Neural progenitor cell (in vitro differentiated cells): ENCODE results near the gene PHACTR2. TPM values are rescaled to one million over a fixed set of nuclear protein-coding genes. Genes with fewer than 3 reads are reported as not detected.
"Not testable (repeated sequence)": the region's sequence is repeated elsewhere in the genome, so short reads cannot be mapped to it uniquely, and the experiment has no call there.

Experiments used
- DNase-seq: peaks from one replicate; pipeline ENCODE4 v3.0.0-alpha.2; 2016; ENCODE audit warnings: low spot score
- H2AFZ ChIP-seq: fragments of 200-600 bp; sonication (generic); replicated peaks from 2 replicates; pipeline ENCODE4 v1.6.1; 2016; ENCODE audit warnings: antibody characterized with exemption
- H3F3A ChIP-seq: fragments of 200-600 bp; sonication (generic); 2 replicates; pipeline ENCODE4 v1.6.1; 2016; ENCODE audit warnings: antibody characterized with exemption, low read depth
- H3K27ac ChIP-seq: fragments of 200-600 bp; sonication (generic); 2 replicates; pipeline ENCODE4 v1.5.1; 2016; ENCODE audit warnings: mild to moderate bottlenecking
- H3K27me3 ChIP-seq: fragments of 200-600 bp; sonication (generic); 2 replicates; pipeline ENCODE4 v1.6.1; 2016; ENCODE audit warnings: mild to moderate bottlenecking, moderate library complexity
- H3K36me3 ChIP-seq: fragments of 200-600 bp; sonication (generic); 2 replicates; pipeline ENCODE4 v1.5.1; 2016
- H3K4me1 ChIP-seq: fragments of 200-600 bp; sonication (generic); 2 replicates; pipeline ENCODE4 v1.6.1; 2016; ENCODE audit warnings: mixed run types
- H3K4me2 ChIP-seq: fragments of 200-600 bp; sonication (generic); 2 replicates; pipeline ENCODE4 v1.6.1; 2016
- H3K4me3 ChIP-seq: fragments of 200-600 bp; sonication (generic); 2 replicates; pipeline ENCODE4 v1.5.1; 2016
- H3K79me2 ChIP-seq: fragments of 200-600 bp; sonication (generic); 2 replicates; pipeline ENCODE4 v1.6.1; 2016; ENCODE audit warnings: low read depth
- H3K9ac ChIP-seq: fragments of 200-600 bp; sonication (generic); 2 replicates; pipeline ENCODE4 v1.6.1; 2016
- H3K9me3 ChIP-seq: fragments of 200-600 bp; sonication (generic); 2 replicates; pipeline ENCODE4 v1.5.1; 2016; ENCODE audit warnings: low read depth
- H4K20me1 ChIP-seq: fragments of 200-600 bp; sonication (generic); 2 replicates; pipeline ENCODE4 v1.6.1; 2016; ENCODE audit warnings: low read depth
- H3K27ac Mint-ChIP-seq: 3 replicates; pipeline ENCODE4 v1.8.0; 2021; ENCODE audit warnings: mixed read lengths
- H3K27me3 Mint-ChIP-seq: 2 replicates; pipeline ENCODE4 v1.8.0; 2022; ENCODE audit warnings: low read depth, mild to moderate bottlenecking, inconsistent platforms, moderate library complexity, mixed read lengths; ENCODE audit not compliant: insufficient read depth
- H3K36me3 Mint-ChIP-seq: 3 replicates; pipeline ENCODE4 v1.8.0; 2021; ENCODE audit warnings: mixed read lengths
- H3K4me1 Mint-ChIP-seq: 3 replicates; pipeline ENCODE4 v1.8.0; 2021; ENCODE audit warnings: mixed read lengths
- H3K4me3 Mint-ChIP-seq: 3 replicates; pipeline ENCODE4 v1.8.0; 2021; ENCODE audit warnings: mild to moderate bottlenecking, moderate library complexity, mixed read lengths
- H3K9me3 Mint-ChIP-seq: 3 replicates; pipeline ENCODE4 v1.8.0; 2020; ENCODE audit warnings: mixed read lengths
- CTCF ChIP-seq: fragments of 200-600 bp; sonication (generic); IDR thresholded peaks from 2 replicates; pipeline ENCODE4 v1.5.1; 2017; ENCODE audit warnings: antibody characterized with exemption, mild to moderate bottlenecking
- EZH2 ChIP-seq: fragments of 200-600 bp; sonication (generic); IDR thresholded peaks from 2 replicates; pipeline ENCODE4 v1.6.1; 2017; ENCODE audit warnings: antibody characterized with exemption, mild to moderate bottlenecking, moderate library complexity
- EZH2phosphoT487 ChIP-seq: fragments of 200-600 bp; sonication (generic); IDR thresholded peaks from 2 replicates; pipeline ENCODE4 v1.6.1; 2017; ENCODE audit warnings: antibody characterized with exemption
- total RNA-seq: library from RNA; depleted of rRNA; stranded (reverse); fragments of >200 nt; gene quantifications from 2 replicates; pipeline ENCODE4 v1.2.3, GENCODE V29; 2015; ENCODE audit warnings: low replicate concordance

PHACTR2 gene
- total RNA-seq, 1 donor from 2014 or later, result 45.4 TPM

- not testable (repeated sequence) for H3K27ac Mint-ChIP-seq, H3K9me3 ChIP-seq, H3K4me3 Mint-ChIP-seq, DNase-seq, H3K4me2 ChIP-seq, H4K20me1 ChIP-seq, H3K27ac ChIP-seq, H3K4me1 Mint-ChIP-seq, H3K27me3 ChIP-seq, H2AFZ ChIP-seq, H3K79me2 ChIP-seq, H3K9ac ChIP-seq, H3F3A ChIP-seq, H3K4me3 ChIP-seq, H3K4me1 ChIP-seq, H3K36me3 ChIP-seq, H3K27me3 Mint-ChIP-seq
- Mint-ChIP-seq H3K9me3 (peaks cover 31% of the 10 kb centered on the region), H3K36me3 (peaks cover 63% of the 10 kb centered on the region)
Measured at GRCh38 chr6:143798487-143798886, 120.7 kb downstream of the PHACTR2 start.

GRCh38 chr6:143802833-143803565 lies 125.2 kb downstream of the PHACTR2 start:
- Mint-ChIP-seq H3K9me3 (peaks cover 23% of the 10 kb centered on the region), H3K36me3 (peaks cover 43% of the 10 kb centered on the region), H3K4me1 (no peaks in the 10 kb centered on the region), H3K27me3 (no peaks in the 10 kb centered on the region), H3K27ac (no peak overlapping the region), H3K4me3 (no peak overlapping the region)
- Histone ChIP-seq H3K79me2 (no peaks in the 10 kb centered on the region), H4K20me1 (no peaks in the 10 kb centered on the region), H3K27me3 (no peaks in the 10 kb centered on the region), H3K9ac (no peak overlapping the region), H3F3A (no peaks in the 10 kb centered on the region), H3K4me1 (no peaks in the 10 kb centered on the region), H3K4me2 (no peak overlapping the region), H3K27ac (no peak overlapping the region), H3K4me3 (no peak overlapping the region), H3K9me3 (no peaks in the 10 kb centered on the region), H3K36me3 (no peaks in the 10 kb centered on the region), H2AFZ (no peak overlapping the region)
- DNase-seq, result no peak
- TF ChIP-seq EZH2phosphoT487, result no peak
- TF ChIP-seq CTCF, result no peak
- no peak for TF ChIP-seq EZH2

GRCh38 chr6:143803769-143804568 lies 126.2 kb downstream of the PHACTR2 start:
- Histone ChIP-seq H3K4me1 (no peaks in the 10 kb centered on the region), H3K4me3 (no peak overlapping the region), H3K9ac (no peak overlapping the region), H3K27ac (no peak overlapping the region), H3K4me2 (no peak overlapping the region), H3K9me3 (no peaks in the 10 kb centered on the region), H3F3A (no peaks in the 10 kb centered on the region), H4K20me1 (no peaks in the 10 kb centered on the region), H3K36me3 (no peaks in the 10 kb centered on the region), H2AFZ (no peak overlapping the region), H3K27me3 (no peaks in the 10 kb centered on the region), H3K79me2 (no peaks in the 10 kb centered on the region)
- Mint-ChIP-seq H3K4me1 (no peaks in the 10 kb centered on the region), H3K36me3 (peaks cover 39% of the 10 kb centered on the region), H3K9me3 (peaks cover 19% of the 10 kb centered on the region), H3K4me3 (no peak overlapping the region), H3K27ac (no peak overlapping the region), H3K27me3 (no peaks in the 10 kb centered on the region)
- no peak for DNase-seq
- TF ChIP-seq EZH2phosphoT487, result no peak

- Mint-ChIP-seq H3K27me3 (no peaks in the 10 kb centered on the region), H3K9me3 (peaks cover 11% of the 10 kb centered on the region), H3K4me1 (no peaks in the 10 kb centered on the region), H3K27ac (no peak overlapping the region), H3K36me3 (peaks cover 33% of the 10 kb centered on the region), H3K4me3 (no peak overlapping the region)
- no peak for DNase-seq
- H2AFZ ChIP-seq, result no peak overlapping the region
- H3K9me3 ChIP-seq, result no peaks in the 10 kb centered on the region
- no peak overlapping the region for H3K4me2 ChIP-seq
- no peaks in the 10 kb centered on the region for H4K20me1 ChIP-seq
- no peaks in the 10 kb centered on the region for H3F3A ChIP-seq
- no peaks in the 10 kb centered on the region for H3K4me1 ChIP-seq
- no peaks in the 10 kb centered on the region for H3K79me2 ChIP-seq
- TF ChIP-seq EZH2, result no peak
- TF ChIP-seq CTCF, result no peak
- no peak for TF ChIP-seq EZH2phosphoT487
- H3K4me3 ChIP-seq, result no peak overlapping the region
- no peak overlapping the region for H3K27ac ChIP-seq
- no peaks in the 10 kb centered on the region for H3K36me3 ChIP-seq
- H3K9ac ChIP-seq, result no peak overlapping the region
- no peaks in the 10 kb centered on the region for H3K27me3 ChIP-seq
Measured at GRCh38 chr6:143804835-143805239, 127.1 kb downstream of the PHACTR2 start.
